Stimulated activated naive CD8-positive, alpha-beta T cell treated with anti-CD3 and anti-CD28 coated beads, Interleukin-15, amount 100 ng/mL, for 72 hours (primary cell): ENCODE data around the gene LRRC9.
"Not testable (repeated sequence)": the region's sequence is repeated elsewhere in the genome, so short reads cannot be mapped to it uniquely, and the experiment has no call there.

Source experiments
- ATAC-seq: fragments of 150-1000 bp; cut with Tn5 transposase; 2 replicates; pipeline ENCODE4 v1.10.0; 2021; ENCODE audit warnings: mild to moderate bottlenecking, moderate library complexity
- DNase-seq, 2 donors: peaks; one replicate each; pipeline ENCODE4 v3.0.0; 2021 to 2022
- H3K27ac Mint-ChIP-seq, 2 donors: one replicate each; pipeline ENCODE4 v1.8.0; 2022; ENCODE audit warnings: mild to moderate bottlenecking in 2 of 2, mixed read lengths in 2 of 2, moderate library complexity in 2 of 2
- H3K27me3 Mint-ChIP-seq: one replicate; pipeline ENCODE4 v1.8.0; 2022; ENCODE audit warnings: mixed read lengths
- H3K4me1 Mint-ChIP-seq: one replicate; pipeline ENCODE4 v1.8.0; 2022; ENCODE audit warnings: mild to moderate bottlenecking, mixed read lengths
- H3K4me3 Mint-ChIP-seq, 2 donors: one replicate each; pipeline ENCODE4 v1.8.0; 2022; ENCODE audit warnings: mild to moderate bottlenecking in 2 of 2, mixed read lengths in 2 of 2, moderate library complexity in 1 of 2
- H3K9me3 Mint-ChIP-seq, 2 donors: one replicate each; pipeline ENCODE4 v1.8.0; 2022; ENCODE audit warnings: mixed read lengths in 2 of 2

LRRC9 gene

DNA sequence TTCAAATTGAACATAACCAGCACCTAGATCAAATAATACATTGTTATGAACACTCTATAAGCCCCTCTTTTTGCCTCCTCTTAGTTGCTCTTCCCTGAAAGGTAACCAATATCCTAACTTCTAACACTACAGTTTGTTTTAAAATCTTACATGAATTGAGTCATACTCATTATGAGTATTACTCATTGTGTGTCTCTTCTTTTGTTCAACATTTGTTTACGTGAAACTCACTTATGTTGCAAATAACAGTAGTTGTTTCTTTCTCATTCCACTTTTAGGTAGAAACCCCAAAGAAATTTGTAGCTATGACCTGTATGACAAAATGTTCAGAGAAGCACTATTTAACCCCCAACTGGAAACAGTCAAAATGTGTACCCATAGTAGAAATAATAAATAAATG is 6.6 kb downstream of the LRRC9 start:
- no peaks in the 10 kb centered on the region for H3K27me3 Mint-ChIP-seq
- H3K9me3 Mint-ChIP-seq, result peaks cover 0 to 3% of the 10 kb centered on the region in 2 donors
- peak overlapping the region in 1 of 2 donors; percentile 85 for H3K4me3 Mint-ChIP-seq
- ATAC-seq (peak; percentile 82), DNase-seq (no peak)
- H3K27ac Mint-ChIP-seq, result peak overlapping the region in 1 of 2 donors; percentile 82
- H3K4me1 Mint-ChIP-seq, result peaks cover 21% of the 10 kb centered on the region

DNA sequence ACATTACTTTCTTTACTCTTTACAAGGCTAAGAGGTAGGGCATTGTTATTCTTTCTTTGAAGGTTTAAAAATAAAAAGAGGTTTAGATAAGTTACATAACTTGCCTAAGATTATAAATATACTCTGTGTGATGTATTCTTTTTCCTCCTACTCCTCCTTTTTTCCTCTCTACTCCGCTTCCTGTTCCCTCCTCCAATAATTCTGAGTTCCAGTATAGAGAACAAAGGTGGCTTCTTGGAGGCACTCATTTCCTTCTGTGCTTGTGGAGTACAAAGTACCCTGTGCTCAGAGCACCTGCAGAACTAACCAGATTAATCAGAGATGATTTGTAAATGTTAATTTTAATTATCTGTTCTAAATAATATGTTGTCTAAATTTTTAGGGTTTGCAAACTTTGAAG is 11.3 kb downstream of the LRRC9 start:
- peaks cover 12% of the 10 kb centered on the region for H3K4me1 Mint-ChIP-seq
- H3K4me3 Mint-ChIP-seq, result no peak overlapping the region
- ATAC-seq (no peak), DNase-seq (no peak)
- H3K27ac Mint-ChIP-seq, result no peak overlapping the region
- H3K9me3 Mint-ChIP-seq, result peaks cover 0 to 3% of the 10 kb centered on the region in 2 donors
- no peaks in the 10 kb centered on the region for H3K27me3 Mint-ChIP-seq

DNA sequence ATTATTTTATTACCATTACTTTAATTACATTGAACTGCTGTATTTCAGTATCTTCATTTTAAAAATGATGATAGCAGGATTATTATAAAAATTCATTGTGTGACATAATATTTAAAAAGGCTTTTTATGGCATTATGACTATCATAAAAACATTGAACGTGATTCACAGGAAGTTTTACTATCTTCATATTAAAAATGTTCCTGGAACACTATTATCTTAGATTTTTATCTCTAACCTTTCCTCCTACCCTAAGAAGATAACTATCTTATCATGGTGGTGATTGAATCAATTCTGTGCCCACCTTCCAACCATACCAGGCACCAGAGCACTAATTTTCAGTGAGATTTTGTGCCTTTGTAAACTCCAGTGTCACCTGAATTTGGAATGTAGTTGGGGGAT is 16.2 kb downstream of the LRRC9 start:
- ATAC-seq (no peak), DNase-seq (no peak)
- Mint-ChIP-seq H3K27me3 (no peaks in the 10 kb centered on the region), H3K27ac (no peak overlapping the region), H3K9me3 (no peaks in the 10 kb centered on the region), H3K4me1 (peaks cover 15% of the 10 kb centered on the region), H3K4me3 (no peak overlapping the region)

DNA sequence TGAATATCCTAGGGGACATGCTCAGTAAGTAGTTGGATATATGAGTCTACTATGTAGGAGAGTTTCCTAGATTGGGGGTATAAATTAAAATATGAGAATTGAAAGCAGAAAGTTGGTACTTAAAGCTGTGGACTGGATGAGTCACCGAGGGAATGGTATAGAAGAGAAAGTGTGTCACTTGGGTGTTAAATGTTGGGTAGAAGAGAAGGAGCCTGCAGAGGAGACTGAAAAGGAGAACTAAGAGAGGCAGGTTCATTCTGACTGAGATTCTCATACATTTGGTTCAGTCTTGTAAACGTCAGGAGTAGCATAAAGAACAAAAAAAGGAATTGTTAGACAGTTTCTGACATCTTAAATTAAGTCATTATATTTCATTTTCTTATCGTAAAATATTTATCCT is 19.9 kb downstream of the LRRC9 start:
- H3K27me3 Mint-ChIP-seq, result peaks cover 16% of the 10 kb centered on the region
- H3K4me3 Mint-ChIP-seq, result peak overlapping the region in 1 of 2 donors; percentile 12
- no peaks in the 10 kb centered on the region for H3K9me3 Mint-ChIP-seq
- DNase-seq, result no peak
- peaks cover 15% of the 10 kb centered on the region for H3K4me1 Mint-ChIP-seq
- peak overlapping the region in 1 of 2 donors; percentile 42 for H3K27ac Mint-ChIP-seq
- ATAC-seq, result peak; percentile 77

DNA sequence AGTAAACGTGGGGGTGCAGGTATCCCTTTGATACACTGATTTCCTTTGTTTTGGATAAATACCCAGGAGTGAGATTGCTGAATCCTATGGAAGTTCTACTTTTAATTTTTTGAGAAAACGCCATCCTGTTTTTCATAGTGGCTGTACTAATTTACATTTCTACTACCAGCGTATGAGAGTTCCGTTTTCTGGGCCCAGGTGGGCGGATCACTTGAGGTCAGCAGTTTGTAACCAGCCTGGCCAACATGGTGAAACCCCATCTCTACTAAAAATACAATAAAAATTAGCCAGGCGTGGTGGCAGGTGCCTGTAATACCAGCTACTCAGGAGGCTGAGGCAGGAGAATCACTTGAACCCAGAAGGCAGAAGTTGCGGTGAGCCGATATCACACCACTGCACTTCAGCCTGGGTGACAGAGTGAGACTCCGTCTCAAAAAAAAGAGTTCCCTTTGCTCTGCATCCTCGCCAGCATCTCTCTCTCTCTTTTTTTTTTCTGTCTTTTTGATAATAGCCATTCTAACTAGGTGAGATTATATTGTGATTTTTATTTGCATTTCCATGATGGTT is 22.4 kb downstream of the LRRC9 start:
- H3K9me3 Mint-ChIP-seq, H3K27ac Mint-ChIP-seq, ATAC-seq, DNase-seq, H3K4me3 Mint-ChIP-seq: not testable (repeated sequence)
- peaks cover 15% of the 10 kb centered on the region for H3K4me1 Mint-ChIP-seq
- peaks cover 16% of the 10 kb centered on the region for H3K27me3 Mint-ChIP-seq

DNA sequence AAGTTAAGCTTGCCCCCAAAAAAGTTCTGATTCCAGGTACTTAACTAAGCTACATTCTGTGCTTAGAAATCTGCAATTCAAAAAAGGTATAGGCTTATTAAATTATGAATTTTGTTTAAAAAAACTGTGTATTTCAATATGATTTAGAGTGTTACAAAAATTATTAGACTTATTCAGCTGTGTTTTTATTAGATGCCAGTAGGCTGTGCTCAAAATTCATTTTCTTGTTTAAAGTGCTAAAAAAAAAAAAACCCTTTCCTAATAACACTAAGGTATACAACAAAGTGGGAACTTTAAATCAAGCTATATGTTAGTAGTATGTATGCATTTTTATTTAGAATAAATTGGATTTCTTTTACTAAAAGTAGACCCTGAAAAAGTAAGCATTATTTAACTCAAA is 25.0 kb downstream of the LRRC9 start:
- peaks cover 16% of the 10 kb centered on the region for H3K27me3 Mint-ChIP-seq
- DNase-seq, result no peak
- no peak for ATAC-seq
- H3K9me3 Mint-ChIP-seq, result peaks cover 0 to 6% of the 10 kb centered on the region in 2 donors
- H3K27ac Mint-ChIP-seq, result no peak overlapping the region
- H3K4me3 Mint-ChIP-seq, result no peak overlapping the region
- H3K4me1 Mint-ChIP-seq, result peaks cover 5% of the 10 kb centered on the region

DNA sequence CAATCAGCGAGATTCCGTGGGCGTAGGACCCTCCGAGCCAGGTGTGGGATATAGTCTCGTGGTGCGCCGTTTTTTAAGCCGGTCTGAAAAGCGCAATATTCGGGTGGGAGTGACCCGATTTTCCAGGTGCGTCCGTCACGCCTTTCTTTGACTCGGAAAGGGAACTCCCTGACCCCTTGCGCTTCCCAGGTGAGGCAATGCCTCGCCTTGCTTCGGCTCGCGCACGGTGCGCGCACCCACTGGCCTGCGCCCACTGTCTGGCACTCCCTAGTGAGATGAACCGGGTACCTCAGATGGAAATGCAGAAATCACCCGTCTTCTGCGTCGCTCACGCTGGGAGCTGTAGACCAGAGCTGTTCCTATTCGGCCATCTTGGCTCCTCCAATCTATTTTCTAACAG is 32.2 kb downstream of the LRRC9 start:
- Mint-ChIP-seq H3K27me3 (peaks cover 18% of the 10 kb centered on the region), H3K9me3 (peaks cover 11 to 44% of the 10 kb centered on the region in 2 donors)
- not testable (repeated sequence) for DNase-seq, H3K4me3 Mint-ChIP-seq, ATAC-seq, H3K4me1 Mint-ChIP-seq, H3K27ac Mint-ChIP-seq

DNA sequence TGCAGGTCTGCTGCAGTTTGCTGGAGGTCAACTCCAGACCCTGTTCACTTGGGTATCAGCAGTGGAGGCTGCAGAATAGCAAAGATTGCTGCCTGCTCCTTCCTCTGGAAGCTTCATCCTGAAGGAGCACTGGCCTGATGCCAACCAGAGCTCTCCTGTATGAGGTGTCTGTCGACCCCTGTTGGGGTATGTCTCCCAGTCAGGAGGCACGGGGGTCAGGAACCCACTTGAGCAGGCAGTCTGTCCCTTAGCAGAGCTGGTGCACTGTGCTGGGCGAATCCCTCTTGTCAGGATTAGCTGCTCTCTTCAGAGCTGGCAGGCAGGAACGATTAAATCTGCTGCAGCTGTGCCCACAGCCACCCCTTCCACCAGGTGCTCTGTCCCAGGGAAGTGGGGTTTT is 37.9 kb downstream of the LRRC9 start:
- not testable (repeated sequence) for ATAC-seq, H3K4me3 Mint-ChIP-seq, DNase-seq, H3K27ac Mint-ChIP-seq, H3K4me1 Mint-ChIP-seq
- H3K9me3 Mint-ChIP-seq, result peaks cover 17 to 37% of the 10 kb centered on the region in 2 donors
- H3K27me3 Mint-ChIP-seq, result peaks cover 26% of the 10 kb centered on the region

DNA sequence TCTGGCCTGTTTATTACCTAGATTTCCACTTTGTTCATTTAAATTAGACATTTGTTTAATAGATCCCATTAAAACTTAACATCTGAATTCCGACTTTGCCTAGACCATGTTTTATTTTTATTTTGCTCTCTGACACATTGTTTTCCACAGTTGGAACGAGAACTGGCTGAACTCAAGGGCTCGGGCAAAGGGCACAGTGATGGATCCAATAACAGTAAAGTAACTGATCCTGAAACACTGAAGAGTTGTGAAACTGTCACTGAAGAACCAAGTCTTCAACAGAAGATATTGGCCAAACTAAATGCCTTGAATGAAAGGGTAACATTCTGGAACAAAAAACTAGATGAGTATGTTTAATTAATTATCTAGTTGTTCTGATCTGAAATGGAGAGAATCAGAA is 39.7 kb downstream of the LRRC9 start:
- no peak overlapping the region for H3K4me3 Mint-ChIP-seq
- no peak overlapping the region for H3K27ac Mint-ChIP-seq
- no peak for ATAC-seq
- H3K9me3 Mint-ChIP-seq, result peaks cover 17 to 27% of the 10 kb centered on the region in 2 donors
- H3K4me1 Mint-ChIP-seq, result peaks cover 11% of the 10 kb centered on the region
- peaks cover 26% of the 10 kb centered on the region for H3K27me3 Mint-ChIP-seq
- DNase-seq, result no peak

DNA sequence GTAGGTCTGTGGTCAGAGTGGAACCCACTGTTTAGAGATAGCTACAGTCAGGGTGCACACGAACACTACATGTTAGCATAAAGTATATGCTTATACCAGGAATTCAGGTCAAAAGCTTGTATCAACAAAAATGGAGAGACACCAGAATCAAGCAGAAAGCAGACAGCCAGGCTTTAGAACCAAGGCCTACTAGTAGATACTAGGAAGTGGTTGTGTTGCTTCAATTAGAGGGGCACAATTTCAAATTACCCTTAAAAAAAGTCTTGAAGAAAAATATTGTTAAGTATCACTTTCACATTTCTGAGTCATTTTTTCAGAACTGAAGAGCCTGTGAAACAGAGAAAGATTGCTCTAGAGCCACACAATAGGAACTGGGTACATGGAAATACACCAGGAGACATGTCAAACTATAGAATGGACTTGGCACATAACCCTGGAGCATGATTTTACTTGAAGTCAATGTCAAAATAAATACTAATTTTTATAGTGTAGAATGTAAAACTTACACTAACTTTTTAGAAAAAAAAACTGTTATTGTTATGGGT is 41.6 kb downstream of the LRRC9 start:
- peaks cover 12% of the 10 kb centered on the region for H3K27me3 Mint-ChIP-seq
- H3K27ac Mint-ChIP-seq, result peak overlapping the region in 1 of 2 donors; percentile 85
- ATAC-seq, result peak; percentile 63
- peak overlapping the region; percentile 15 to 42 for H3K4me3 Mint-ChIP-seq
- DNase-seq, result no peak
- H3K4me1 Mint-ChIP-seq, result peaks cover 21% of the 10 kb centered on the region
- peaks cover 10% of the 10 kb centered on the region in 2 donors for H3K9me3 Mint-ChIP-seq

DNA sequence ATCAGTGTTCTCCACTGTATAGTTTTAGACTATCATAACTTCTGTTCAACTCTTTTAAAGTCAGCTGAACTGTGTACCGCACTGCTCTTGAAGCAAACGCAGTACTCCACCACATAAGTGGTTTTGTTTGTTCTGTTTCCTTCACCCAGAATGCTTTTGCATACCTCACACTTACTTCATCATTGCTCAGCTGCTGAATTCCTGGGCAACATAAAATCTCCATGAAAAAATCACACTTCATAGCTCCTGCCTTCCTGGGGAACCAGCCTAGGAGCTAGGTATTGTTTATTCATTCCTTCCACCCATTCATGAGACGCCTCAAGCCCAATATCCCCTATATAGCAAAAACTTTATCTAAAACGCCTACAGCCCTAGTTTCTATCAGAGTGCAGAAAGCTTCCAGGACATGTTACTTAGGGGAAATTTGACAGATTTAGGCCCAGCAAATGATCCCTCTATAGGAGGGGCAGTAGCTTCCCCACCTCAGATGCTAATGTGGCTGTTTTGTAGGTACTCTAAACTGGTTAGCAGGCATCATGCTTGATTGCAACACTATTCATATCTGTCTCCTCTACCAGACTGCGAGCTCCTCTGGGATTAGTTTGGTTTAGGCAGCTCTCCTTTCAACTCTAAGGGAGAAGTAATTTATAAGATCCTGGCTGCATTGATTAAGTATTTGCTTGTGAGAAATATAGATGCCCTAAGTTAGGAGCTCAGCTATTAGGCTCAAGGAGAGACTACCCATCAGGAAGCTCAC is 44.5 kb downstream of the LRRC9 start:
- Mint-ChIP-seq H3K4me1 (peaks cover 21% of the 10 kb centered on the region), H3K4me3 (peak overlapping the region; percentile 84 to 88), H3K27me3 (no peaks in the 10 kb centered on the region), H3K9me3 (no peaks in the 10 kb centered on the region), H3K27ac (peak overlapping the region in 1 of 2 donors; percentile 98)
- DNase-seq, result no peak
- peak; percentile 49 for ATAC-seq

DNA sequence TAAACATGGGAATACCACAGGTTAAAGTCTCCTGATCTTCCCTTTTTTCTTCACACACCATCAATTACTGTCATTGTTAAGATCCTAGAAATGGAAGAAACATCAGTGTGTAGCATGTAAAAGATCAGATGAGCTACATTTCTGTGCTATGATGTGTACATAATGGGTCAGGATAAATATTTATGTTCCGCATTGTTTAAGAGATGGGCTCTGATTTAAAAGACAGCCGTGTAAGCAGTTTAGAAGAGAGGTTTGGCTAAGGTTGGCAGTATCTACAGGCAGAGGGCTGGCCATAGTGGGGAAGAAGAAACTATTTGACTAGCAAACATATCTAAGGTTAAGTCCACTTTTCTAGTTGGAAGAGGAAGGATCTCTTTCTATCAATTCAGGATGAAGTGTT is 49.4 kb downstream of the LRRC9 start:
- Mint-ChIP-seq H3K4me3 (no peak overlapping the region), H3K9me3 (peaks cover 0 to 6% of the 10 kb centered on the region in 2 donors), H3K27me3 (no peaks in the 10 kb centered on the region), H3K27ac (no peak overlapping the region), H3K4me1 (peaks cover 13% of the 10 kb centered on the region)
- DNase-seq (no peak), ATAC-seq (no peak)

DNA sequence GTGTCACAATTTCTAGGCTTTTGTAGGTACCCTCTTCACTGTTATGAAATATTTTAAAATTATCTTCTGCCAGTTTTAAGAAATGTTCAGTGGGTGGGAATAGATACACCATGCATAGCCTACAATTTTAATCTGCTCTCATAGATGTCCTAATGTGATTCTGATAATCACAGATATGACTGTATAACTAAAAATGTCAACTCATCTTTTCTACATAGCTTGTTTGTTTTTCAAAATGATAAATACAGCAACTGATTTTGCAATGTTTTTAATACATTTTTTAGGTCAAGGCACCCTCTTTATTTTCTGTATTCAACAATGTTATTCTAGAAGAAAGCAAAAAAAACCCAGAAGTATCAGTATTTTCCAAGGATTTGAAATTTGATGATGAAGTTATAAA is 61.6 kb downstream of the LRRC9 start:
- no peak for DNase-seq
- no peaks in the 10 kb centered on the region for H3K4me1 Mint-ChIP-seq
- no peak overlapping the region for H3K27ac Mint-ChIP-seq
- no peak for ATAC-seq
- H3K27me3 Mint-ChIP-seq, result no peaks in the 10 kb centered on the region
- H3K4me3 Mint-ChIP-seq, result no peak overlapping the region
- no peaks in the 10 kb centered on the region for H3K9me3 Mint-ChIP-seq

DNA sequence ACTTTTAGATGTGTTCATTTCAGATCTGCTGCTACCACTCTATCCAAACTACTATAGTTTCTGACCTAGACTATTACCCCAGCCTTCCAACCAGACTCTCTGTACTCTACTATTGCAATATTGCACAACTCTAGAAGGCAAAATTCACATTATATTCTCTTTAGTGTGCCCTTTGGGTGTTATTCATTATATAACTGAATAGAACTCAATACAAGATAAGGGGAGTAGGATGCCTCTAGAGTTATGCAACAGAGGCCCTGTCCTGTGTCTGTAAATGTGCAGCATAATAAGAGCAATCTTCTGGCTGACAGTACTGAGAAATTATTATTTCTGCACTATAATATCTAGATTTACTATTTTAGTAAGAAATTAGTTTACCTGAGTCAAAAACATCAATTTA is 63.1 kb downstream of the LRRC9 start:
- DNase-seq, result no peak
- no peak for ATAC-seq
- Mint-ChIP-seq H3K4me3 (no peak overlapping the region), H3K27me3 (no peaks in the 10 kb centered on the region), H3K27ac (no peak overlapping the region), H3K9me3 (no peaks in the 10 kb centered on the region), H3K4me1 (no peaks in the 10 kb centered on the region)

DNA sequence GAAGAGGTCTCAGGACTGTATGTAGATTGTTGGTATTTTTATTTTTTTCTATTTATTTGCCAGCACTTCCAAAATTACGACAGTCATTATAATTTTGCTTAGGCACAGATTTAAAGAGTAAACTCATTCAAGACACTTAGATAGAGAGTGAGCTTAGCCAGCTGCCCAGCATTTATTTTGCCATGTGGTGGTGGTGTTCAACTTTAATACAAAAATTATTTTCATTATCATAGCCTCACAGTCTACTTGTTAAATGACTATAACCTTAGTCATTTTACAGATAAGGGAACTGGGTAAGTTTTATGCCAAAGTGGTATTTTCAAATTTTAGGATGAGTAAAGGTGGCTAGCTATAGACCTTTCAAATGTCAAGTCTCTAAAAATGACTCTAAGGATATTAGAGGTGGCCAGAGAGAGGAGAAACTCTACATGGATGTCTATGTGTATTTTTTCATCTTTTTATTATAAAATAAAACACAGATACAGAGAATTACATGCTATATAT is 66.7 kb downstream of the LRRC9 start:
- no peak for DNase-seq
- Mint-ChIP-seq H3K9me3 (no peaks in the 10 kb centered on the region), H3K27ac (no peak overlapping the region), H3K4me3 (no peak overlapping the region), H3K4me1 (no peaks in the 10 kb centered on the region), H3K27me3 (no peaks in the 10 kb centered on the region)
- no peak for ATAC-seq

DNA sequence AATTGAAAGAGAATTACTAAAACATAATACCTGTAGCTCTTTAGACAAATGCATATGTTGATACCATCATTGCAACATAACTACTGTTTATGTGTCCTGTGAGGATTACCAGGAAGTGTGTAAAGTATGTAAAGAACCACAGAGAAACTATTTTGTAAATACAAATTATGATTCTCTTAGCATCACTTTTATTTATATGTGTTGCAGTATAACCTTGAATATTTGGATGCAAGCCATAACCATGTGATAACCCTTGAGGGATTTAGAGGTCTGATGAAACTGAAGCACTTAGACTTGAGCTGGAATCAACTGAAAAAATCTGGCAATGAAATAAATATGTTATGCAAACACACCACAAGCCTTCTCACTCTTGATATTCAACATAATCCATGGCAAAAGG is 77.5 kb downstream of the LRRC9 start:
- H3K27me3 Mint-ChIP-seq, result no peaks in the 10 kb centered on the region
- DNase-seq (no peak), ATAC-seq (no peak)
- no peak overlapping the region for H3K4me3 Mint-ChIP-seq
- no peaks in the 10 kb centered on the region for H3K9me3 Mint-ChIP-seq
- H3K27ac Mint-ChIP-seq, result no peak overlapping the region
- H3K4me1 Mint-ChIP-seq, result no peaks in the 10 kb centered on the region
